Stimulated activated CD8-positive, alpha-beta memory T cell treated with anti-CD3 and anti-CD28 coated beads, Interleukin-15, amount 100 ng/mL, for 1 hour (primary cell): ENCODE data around the gene FKBP10.
A peak's percentile ranks its signal among the peaks of the same experiment; 100 is the strongest.
"Not testable (repeated sequence)": the region's sequence is repeated elsewhere in the genome, so short reads cannot be mapped to it uniquely, and the experiment has no call there.

Experiments
- DNase-seq: peaks from one replicate; pipeline ENCODE4 v3.0.0-alpha.2; 2020; ENCODE audit warnings: low read depth

FKBP10 gene

GRCh38 chr17:41839448-41839847 is 26.6 kb downstream of the FKBP10 start:
- DNase-seq = not testable (repeated sequence)

- DNase-seq = not testable (repeated sequence)
Measured at GRCh38 chr17:41840781-41841180, 28.0 kb downstream of the FKBP10 start.

GRCh38 chr17:41844971-41845370 is 32.2 kb downstream of the FKBP10 start:
- no peak for DNase-seq

- DNase-seq = no peak
Measured at GRCh38 chr17:41848788-41849187, 36.0 kb downstream of the FKBP10 start.

GRCh38 chr17:41849251-41849990 is 36.6 kb downstream of the FKBP10 start:
- DNase-seq = no peak

- DNase-seq = not testable (repeated sequence)
Measured at GRCh38 chr17:41851382-41851781, 38.6 kb downstream of the FKBP10 start.

GRCh38 chr17:41860254-41860931 is 47.6 kb downstream of the FKBP10 start:
- no peak for DNase-seq

- DNase-seq = no peak
Measured at GRCh38 chr17:41863074-41863848, 50.5 kb downstream of the FKBP10 start.

- DNase-seq = no peak
Measured at GRCh38 chr17:41864498-41864835, 51.7 kb downstream of the FKBP10 start.

GRCh38 chr17:41864836-41865595 is 52.2 kb downstream of the FKBP10 start, which contains the start of gene KLHL11:
Gene KLHL11 (minus strand): TSS chr17:41865423. CDS start chr17:41865370, 53 bp downstream.
- peak; percentile 73 for DNase-seq

- DNase-seq = no peak
Measured at GRCh38 chr17:41865596-41865893, 52.7 kb downstream of the FKBP10 start.

GRCh38 chr17:41868568-41868967 is 55.8 kb downstream of the FKBP10 start:
- no peak for DNase-seq

GRCh38 chr17:41869426-41869825 is 56.6 kb downstream of the FKBP10 start:
- DNase-seq = no peak

- no peak for DNase-seq
Measured at GRCh38 chr17:41870097-41870496, 57.3 kb downstream of the FKBP10 start.

GRCh38 chr17:41870627-41871026 is 57.8 kb downstream of the FKBP10 start:
- no peak for DNase-seq

- no peak for DNase-seq
Measured at GRCh38 chr17:41871789-41872188, 59.0 kb downstream of the FKBP10 start.
